Right renal pelvis (tissue), 4 donors: ENCODE data around the gene CEP41. TPM values are rescaled to one million over a fixed set of nuclear protein-coding genes. Genes with fewer than 3 reads are reported as not detected.
"Not testable (repeated sequence)": the region's sequence is repeated elsewhere in the genome, so short reads cannot be mapped to it uniquely, and the experiment has no call there.

Source experiments
- DNase-seq, 4 donors: peaks; one replicate each; pipeline ENCODE4 v3.0.0-alpha.2; 2013; ENCODE audit warnings: low read depth in 4 of 4, low spot score in 3 of 4, missing footprints in 1 of 4
- polyA plus RNA-seq, 4 donors: library from polyadenylated mRNA; unstranded; fragments of 120-200 nt; gene quantifications; one replicate each; pipeline ENCODE4 v1.2.1, GENCODE V29; 2013; ENCODE audit not compliant: insufficient read length in 4 of 4

The CEP41 gene
- polyA plus RNA-seq, 4 donors = 26.0 to 31.2 (median 28.4) TPM

DNA sequence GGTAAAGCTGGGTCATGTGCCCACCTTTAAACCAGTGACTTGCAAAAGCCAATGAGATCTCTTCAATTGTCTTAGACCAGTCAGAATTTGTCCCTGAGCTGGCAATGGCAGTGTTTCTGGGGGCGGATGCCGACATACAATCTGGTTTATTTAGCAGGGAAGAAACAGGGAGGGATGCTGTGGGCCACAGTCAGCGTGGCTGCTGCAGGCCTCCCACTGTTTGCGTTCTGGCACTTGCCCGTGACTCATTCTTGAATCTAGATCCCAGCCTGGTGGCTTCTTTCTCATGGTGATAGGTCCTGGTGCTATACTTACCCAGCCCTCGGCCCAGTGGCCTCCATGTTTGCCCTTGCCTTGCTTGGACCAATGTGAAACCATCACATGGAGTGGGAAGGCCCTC is 63.6 kb downstream of the CEP41 start:
- DNase-seq = no peak

GRCh38 chr7:130376461-130376860 is 64.4 kb downstream of the CEP41 start:
- DNase-seq = not testable (repeated sequence)

DNA sequence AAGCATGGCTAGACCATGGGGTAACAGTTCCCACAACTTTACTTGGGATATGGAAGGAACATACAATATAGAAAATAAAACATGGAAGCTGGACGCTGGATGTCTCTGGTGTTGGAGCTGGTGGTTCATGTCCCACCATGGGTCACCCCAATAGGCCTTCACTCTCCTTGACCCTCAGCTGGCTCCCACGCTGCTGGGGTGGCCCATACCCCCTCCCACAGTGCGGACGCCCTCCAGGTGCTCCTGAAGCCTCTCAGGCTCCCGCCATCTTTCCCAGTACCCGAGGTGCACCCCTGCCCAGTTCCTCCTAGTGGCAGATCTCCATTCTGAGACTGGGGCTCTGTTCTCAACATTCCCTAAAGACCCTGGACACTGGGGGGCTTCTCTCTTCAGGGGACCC is 66.3 kb downstream of the CEP41 start:
- DNase-seq = no peak

GRCh38 chr7:130372402-130373165 is 68.2 kb downstream of the CEP41 start:
- no peak for DNase-seq

DNA sequence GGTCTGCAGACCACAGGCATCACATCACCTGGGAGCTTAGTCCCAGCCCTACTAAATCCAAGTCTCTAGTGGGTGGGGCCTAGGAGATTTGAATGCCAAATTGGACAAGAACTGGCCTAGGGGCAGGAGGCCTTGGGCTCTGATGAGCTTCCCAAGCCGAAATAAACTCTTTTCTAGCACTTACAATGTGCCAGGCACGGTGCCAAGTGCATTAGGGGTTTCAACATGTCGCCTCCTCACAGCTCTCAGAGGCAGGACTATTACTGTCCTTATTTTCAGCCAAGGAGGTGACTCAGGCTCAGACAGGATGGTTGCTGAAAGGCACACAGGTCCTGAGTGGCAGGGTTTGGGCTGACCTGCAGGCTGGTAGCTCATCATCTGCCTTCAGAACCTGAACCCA is 69.8 kb downstream of the CEP41 start:
- DNase-seq = no peak

DNA sequence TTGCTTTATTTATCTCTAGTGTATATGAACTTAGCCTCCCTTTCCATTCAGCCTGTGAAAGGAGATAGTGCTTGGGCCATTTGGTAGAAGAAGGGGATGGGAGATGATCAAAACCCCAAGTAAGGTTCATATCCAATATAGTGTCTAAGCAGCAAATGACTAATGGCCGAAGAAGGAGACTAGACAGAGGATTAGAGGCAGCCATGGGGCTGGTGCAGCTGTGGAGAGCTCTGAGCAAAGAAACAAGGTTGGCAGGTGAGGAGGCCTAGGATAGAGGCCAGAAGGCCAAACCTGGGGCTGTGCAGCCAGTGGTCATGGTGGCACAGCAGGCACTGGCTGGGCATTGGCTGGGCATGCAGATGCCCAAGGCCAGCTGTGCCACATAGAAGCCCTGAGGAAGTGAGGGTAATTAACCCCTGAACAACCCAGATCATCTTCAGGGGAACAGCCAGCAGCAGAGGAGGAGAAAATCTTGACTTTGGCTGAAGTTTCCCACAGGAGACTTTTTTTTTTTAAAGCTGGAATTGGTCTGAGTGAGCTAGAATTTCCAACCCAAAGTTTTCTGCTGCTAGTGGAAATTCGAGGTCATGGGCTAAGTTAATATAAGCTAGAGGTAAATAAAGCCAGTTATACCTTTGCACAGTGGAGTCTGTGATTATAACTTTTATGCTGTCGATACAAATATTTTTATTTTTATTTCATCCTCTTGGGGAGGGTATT is 70.8 kb downstream of the CEP41 start:
- no peak for DNase-seq

GRCh38 chr7:130369110-130369711 is 71.6 kb downstream of the CEP41 start:
- no peak for DNase-seq

DNA sequence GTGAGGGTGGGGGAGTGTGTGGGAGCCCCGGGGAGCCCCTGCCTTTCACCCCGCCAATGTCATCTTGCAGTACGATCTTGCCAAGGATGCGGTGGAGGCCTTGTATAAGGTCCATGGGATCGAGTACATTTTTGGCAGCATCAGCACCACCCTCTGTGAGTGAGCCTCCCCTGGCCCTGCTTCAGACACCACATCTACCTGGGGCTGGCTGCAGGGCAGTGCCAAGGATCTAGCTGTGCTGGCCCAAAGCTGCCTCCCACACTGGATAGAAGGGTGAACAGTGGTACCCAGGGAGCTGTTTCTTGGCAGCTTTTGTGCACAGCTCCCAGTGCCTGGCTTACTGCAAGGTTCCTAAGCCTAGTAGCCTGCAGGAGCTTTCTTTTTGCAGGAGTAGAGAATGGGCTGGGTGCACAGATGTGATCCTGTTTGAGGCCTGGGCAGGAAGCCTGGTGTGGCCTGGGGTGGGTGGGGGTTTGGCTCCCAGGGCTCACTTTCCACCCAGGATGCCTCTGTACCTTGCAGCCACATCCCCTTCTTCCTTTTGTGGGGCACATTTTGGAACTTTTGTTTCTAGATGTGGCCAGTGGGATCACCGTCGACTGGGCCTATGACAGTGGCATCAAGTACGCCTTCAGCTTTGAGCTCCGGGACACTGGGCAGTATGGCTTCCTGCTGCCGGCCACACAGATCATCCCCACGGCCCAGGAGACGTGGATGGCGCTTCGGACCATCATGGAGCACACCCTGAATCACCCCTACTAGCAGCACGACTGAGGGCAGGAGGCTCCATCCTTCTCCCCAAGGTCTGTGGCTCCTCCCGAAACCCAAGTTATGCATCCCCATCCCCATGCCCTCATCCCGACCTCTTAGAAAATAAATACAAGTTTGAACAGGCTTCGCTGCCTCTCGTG is 72.7 kb downstream of the CEP41 start:
- DNase-seq = no peak

DNA sequence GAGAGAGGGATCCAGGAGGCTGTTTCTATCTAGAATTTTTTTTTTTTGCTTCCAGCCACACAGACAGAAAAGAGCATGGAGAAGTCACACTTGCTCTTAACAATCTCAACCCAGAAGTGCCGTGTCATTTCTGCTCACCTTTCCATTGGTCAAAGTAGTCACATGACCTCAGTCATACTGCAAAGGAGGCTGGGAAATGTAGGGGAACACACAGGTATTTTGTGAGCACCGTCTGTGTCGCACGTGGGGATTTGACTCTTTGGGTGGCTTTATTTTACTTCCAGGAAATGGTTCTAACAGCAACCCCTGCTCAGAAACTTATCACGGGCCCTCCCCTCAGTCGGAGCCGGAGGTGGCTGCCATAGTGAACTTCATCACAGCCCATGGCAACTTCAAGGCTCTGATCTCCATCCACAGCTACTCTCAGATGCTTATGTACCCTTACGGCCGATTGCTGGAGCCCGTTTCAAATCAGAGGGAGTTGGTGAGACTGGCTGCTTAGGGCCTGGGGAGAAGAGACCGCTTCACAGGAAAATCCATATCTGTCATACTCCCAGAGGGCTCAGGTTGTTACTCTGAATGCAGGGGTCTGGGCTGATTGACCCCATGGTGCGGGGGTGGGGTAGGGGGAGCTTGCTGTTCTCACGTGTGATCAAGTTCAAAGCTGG is 73.6 kb downstream of the CEP41 start:
- DNase-seq = no peak

DNA sequence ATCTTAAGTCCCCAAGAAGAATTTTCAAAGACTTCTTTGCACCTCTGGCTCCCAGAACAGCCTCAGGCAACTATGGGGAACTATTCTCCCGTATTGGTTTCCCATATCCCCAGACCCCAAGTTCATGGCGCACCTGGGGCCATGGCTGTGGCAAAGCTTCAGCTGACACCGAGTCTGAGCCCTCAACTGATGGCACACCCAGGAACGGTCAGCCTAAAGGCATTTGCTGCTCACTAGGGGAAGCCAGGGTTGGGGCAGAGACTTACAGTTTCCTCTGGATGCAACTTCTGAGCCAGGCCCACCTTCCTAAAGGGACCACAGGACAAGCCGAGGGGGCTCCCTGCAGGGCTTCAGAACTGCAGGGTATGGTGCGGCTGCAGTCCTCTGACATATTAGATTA is 74.3 kb downstream of the CEP41 start:
- no peak for DNase-seq

DNA sequence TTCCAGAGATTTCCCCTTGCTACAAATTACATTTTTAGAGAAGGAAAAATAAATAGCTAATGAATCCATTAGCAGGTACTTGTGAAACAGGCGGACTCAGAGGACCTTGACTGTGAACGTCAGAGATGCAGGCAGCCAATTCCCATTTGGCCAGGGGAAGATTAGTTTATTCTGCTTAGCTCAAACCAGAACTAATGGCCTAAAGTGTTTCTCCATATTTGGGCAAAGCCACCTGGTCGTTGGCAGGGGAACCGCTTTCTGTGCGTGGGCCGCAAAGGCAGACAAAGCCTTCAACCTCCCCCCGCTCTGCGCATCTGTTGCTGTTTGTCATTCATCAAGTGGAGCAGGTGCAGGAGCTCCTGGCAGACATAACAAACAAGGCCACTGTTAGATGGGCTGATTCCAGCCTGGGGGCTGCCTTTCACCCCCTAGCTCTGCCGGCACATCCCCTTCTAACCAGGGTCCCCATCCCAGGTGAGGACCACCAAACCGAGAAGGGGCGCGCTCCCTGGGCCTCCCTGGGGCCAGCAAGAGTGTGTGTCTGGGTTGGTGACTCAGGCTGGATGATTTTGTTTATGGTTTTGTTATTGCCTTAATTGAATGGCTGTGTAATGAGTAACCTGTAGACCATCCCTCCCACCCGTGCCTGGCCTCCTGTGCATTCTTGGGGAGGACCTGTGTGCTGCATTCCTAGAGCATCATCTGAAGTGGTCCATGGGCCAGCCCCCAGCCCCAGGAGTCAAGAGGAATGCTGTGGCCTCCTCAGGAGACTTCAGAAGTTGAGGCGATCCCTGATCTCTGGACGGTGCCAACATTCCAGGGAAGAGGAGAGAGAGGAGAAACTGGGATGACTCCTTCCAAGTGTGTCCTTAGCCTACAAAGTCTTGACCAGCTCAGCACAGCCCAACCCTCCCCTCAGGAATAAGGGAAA is 75.0 kb downstream of the CEP41 start:
- DNase-seq = no peak

- no peak for DNase-seq
These were observed 75.7 kb downstream of the CEP41 start for GRCh38 chr7:130365088-130365487.

DNA sequence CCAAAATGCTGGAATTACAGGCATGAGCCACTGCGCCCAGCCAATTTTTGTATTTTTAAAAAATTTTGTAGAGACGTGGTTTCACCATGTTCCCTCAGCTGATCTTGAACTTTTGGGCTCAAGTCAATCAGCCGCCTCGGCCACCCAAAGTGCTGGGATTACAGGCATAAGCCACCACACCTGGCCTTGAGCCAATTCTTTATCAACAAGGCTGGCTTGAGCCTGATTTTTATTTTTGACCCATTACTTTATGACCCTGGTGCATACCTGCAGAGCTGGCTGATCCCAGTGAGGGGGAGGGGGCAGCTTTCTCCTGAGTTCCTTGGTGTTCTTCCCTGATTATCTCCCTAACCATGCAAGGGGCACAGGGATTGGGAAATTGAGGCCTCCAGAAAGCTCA is 76.4 kb downstream of the CEP41 start:
- DNase-seq = no peak

GRCh38 chr7:130363026-130363847 is 77.6 kb downstream of the CEP41 start:
- no peak for DNase-seq

GRCh38 chr7:130362251-130362816 is 78.5 kb downstream of the CEP41 start:
- DNase-seq = no peak

DNA sequence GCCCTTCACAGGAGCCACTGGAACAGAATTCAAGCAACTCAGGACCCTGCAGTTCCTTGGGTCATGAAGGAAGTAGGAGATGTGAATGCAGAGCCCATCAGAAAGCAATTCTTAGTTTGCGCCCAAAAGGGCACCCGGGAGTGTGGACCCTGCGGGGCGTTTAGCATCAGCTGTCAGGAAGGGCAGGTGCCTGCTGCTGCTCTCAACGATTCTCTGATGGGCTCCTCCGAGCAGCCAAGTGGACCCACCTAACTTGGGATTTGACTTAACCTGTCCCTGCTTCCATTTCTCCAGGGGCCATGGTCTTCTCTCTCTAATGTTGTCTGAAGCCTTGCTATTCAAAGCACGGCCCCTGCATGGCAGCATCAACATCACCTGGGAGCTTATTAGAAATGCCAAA is 79.1 kb downstream of the CEP41 start:
- no peak for DNase-seq

DNA sequence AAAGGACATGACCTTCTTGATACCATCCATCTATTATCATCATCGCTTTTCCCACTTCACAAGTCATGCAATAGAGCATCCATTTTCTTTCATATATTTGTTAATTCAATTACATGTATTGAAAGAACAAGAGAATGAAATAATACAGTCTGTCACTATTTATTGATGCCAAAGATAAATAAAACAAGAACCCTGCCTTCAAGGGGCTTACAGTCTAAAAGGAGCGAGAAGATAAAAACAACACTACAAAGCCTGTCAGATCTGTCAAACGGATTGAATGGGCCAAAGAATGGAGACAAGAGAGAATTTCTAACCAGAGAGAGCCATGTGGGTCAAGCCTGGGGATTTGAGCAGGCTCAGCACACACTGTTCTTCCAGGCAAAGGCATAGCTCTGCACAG is 80.3 kb downstream of the CEP41 start:
- DNase-seq = no peak

GRCh38 chr7:130359276-130359857 is 81.4 kb downstream of the CEP41 start:
- DNase-seq = no peak
